NCI-H2196 treated with DMSO at 0.1 percent for 48 hours (cell line): ENCODE measurements around the gene LRPAP1.
"Not testable (repeated sequence)": the region's sequence is repeated elsewhere in the genome, so short reads cannot be mapped to it uniquely, and the experiment has no call there.

Experiments used
- DNase-seq: peaks from one replicate; lab custom pipeline; 2025; ENCODE audit not compliant: unreplicated experiment; lab: John Stamatoyannopoulos, UW

LRPAP1 gene

GRCh38 chr4:3562127-3562526 lies 29.9 kb upstream of the LRPAP1 start:
- not testable (repeated sequence) for DNase-seq

GRCh38 chr4:3560465-3560864 lies 28.2 kb upstream of the LRPAP1 start:
- DNase-seq, result not testable (repeated sequence)

- not testable (repeated sequence) for DNase-seq
These were observed 27.4 kb upstream of the LRPAP1 start for GRCh38 chr4:3559381-3560290.

GRCh38 chr4:3558514-3558836 lies 26.3 kb upstream of the LRPAP1 start:
- DNase-seq, result not testable (repeated sequence)

GRCh38 chr4:3557676-3558513 lies 25.7 kb upstream of the LRPAP1 start:
- not testable (repeated sequence) for DNase-seq

GRCh38 chr4:3557088-3557492 lies 24.9 kb upstream of the LRPAP1 start:
- not testable (repeated sequence) for DNase-seq

- DNase-seq, result not testable (repeated sequence)
These were observed 24.1 kb upstream of the LRPAP1 start for GRCh38 chr4:3556244-3556867.

- not testable (repeated sequence) for DNase-seq
These were observed 23.3 kb upstream of the LRPAP1 start for GRCh38 chr4:3555459-3556070.

- DNase-seq, result not testable (repeated sequence)
These were observed 19.1 kb upstream of the LRPAP1 start for GRCh38 chr4:3551366-3551765.

- DNase-seq, result not testable (repeated sequence)
These were observed 18.6 kb upstream of the LRPAP1 start for GRCh38 chr4:3550792-3551325.

GRCh38 chr4:3550041-3550440 lies 17.8 kb upstream of the LRPAP1 start:
- DNase-seq, result not testable (repeated sequence)

- DNase-seq, result not testable (repeated sequence)
These were observed 17.4 kb upstream of the LRPAP1 start for GRCh38 chr4:3549694-3550001.

GRCh38 chr4:3548991-3549693 lies 16.9 kb upstream of the LRPAP1 start:
- not testable (repeated sequence) for DNase-seq

GRCh38 chr4:3546721-3547120 lies 14.5 kb upstream of the LRPAP1 start:
- not testable (repeated sequence) for DNase-seq

GRCh38 chr4:3545351-3545750 lies 13.1 kb upstream of the LRPAP1 start:
- not testable (repeated sequence) for DNase-seq

GRCh38 chr4:3544259-3545025 lies 12.2 kb upstream of the LRPAP1 start:
- DNase-seq, result not testable (repeated sequence)

GRCh38 chr4:3543415-3543814 lies 11.2 kb upstream of the LRPAP1 start:
- DNase-seq, result not testable (repeated sequence)

- not testable (repeated sequence) for DNase-seq
These were observed 6.7 kb upstream of the LRPAP1 start for GRCh38 chr4:3538906-3539305.

GRCh38 chr4:3535812-3536211 lies 3.6 kb upstream of the LRPAP1 start:
- not testable (repeated sequence) for DNase-seq
